HG03460 (cell line): ENCODE results near the gene COL26A1.

Experiments
- ATAC-seq: cut with Tn5 transposase; IDR thresholded peaks from one replicate; pipeline ENCODE4 v1.9.1; 2021; ENCODE audit not compliant: unreplicated experiment

Gene COL26A1

DNA sequence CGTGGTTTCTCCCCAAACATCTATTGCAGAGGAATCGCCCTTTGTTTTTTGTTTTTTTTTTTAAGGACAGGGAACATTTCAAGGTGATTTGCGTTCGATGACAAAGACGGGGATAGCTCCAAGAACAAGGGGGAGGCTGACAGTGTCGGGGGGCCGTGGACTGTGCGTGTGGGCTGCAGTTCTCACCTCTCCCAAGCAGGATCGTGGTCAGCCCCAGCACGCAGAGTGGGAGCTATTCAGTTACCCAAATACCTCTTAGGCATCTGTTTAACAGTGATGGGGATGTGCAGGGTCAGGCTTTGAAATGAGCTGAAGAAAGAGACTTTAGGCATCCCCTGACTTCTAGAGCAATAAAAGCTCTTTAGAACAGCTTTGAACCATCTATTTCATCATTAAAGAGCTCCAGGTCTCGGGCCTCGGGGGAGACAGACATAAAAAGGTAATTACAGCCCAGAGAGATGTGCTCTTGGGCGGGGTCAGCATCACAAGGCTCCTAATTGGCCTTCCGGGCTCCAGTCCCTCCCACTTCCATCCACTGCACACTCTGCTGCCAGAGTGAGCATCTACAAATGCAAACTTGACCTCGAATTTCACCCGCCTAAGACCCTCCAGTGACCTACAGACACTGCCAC, 169.2 kb downstream of the COL26A1 start:
- ATAC-seq = no peak

DNA sequence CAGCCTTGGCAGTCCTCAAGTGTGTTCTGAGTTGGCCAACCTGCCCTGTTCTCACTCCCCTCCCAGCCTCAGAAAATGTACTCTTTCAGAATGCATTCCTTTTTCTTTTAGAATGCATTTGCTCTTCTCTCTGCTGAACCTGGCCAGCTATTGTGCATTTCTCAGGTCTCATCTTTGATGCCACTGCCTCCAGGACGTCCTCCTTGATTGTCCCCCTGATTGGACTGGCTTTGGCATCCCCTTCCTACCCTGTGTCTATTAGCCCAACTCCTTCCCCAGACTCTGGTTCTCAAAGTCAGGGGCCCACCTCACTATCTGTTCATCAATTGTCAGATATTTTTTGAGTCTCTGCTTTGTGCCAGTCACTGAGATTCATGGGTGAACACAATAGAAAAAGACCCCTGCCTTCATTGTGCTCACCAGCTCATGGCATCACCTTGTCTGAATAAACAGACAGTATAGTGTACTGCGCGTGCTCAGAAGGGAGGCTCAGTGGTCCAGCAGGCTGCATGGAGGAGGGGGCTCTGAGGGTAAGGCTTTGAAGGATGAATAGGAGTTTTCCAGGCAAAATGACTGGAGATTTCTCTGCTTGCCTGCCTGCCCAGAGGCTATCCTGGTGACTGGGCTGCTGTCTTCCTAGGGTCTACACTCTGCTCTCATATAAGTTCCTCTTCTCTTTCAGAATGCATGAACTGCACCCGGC, 169.9 kb downstream of the COL26A1 start:
- ATAC-seq = no peak

DNA sequence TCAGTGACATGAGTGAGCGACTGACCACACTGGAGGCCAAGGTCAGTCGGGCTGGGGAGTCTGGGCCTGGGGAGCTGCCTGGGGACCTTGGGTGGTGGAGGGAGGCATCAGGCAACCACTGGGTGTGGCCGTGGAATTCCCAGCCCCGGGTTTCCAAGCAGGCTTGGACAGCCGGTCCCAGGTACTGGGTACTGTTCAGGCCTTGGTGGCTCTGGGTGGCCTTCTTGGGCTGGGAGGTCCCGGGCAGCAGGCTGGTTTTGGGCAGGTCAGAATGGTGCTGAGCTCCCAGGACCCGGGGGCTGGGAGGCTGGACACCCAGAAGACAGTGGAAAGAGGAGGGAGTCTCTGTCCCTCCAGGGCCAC, 170.4 kb downstream of the COL26A1 start:
- ATAC-seq = no peak

DNA sequence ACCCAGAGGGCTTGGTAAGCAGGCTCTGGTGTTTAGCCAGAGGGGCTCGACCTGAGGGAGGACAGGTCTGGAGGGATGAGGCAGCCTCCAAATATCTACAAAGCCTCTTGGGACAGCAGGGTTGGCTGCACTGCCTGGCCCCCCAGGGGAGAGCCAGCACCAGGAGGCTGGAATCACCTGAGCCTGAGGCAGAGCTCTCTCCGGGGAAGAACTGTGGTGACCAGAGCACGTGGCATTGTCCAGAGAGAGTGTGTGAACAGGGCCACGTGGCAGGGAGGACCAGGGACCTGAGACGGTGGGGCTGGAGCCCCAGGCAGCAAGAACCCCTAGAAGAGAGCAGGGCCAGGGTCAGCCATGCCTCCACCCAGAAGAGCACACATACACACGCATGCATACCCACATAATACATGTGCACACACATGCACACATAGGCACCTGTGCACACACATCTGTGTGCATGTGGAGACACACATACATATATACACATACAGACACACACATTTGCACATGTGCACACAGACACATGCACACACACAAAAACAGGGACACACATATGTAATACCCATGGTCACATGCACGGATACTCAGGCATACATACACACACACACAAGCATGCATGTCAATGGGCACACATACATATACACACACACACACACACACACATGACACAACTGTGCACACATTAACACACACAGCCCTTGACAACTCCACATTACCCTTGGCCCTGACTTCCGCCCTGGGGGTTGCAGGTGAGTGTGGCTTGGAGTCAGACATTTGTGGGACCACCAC, 171.5 kb downstream of the COL26A1 start:
- no peak for ATAC-seq

DNA sequence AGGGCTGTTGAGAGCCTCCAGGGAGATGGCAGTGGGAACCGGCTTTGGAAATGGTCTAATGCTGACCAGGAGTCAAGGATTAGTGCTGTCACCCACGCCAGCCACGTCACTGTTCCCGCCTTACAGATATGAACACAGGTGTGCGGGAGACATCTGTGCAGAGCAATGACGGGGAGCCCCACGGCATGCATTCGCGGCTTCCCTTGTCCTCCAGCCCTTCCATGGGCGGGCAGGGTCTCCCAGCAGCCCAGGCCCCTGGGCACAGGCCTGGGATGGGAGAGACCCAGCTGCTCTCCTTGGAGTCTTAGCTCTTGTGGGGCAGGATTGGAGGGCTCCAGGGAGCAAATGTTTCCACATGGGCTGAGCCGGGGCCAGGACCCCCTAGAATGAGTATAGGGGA, 172.2 kb downstream of the COL26A1 start:
- no peak for ATAC-seq

DNA sequence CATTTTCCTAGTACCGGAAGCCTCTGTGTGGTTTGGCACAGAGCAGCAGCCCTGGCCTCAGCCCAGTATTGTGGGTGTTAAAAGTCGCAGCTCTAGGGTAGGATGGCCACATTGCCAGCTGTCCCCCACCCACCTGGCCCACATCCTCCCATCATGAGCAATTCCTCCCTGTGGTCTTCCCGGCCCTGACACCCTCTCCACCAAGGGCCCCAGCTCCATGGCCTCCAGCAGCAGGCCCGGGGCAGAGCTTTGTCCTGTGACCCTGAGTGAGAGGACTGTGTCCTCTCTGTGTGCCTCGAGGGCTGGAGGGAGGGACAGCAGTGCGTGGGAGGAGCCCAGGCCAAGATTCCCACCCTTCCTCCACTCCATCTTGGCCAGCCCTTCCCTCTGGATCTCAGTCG, 172.7 kb downstream of the COL26A1 start:
- ATAC-seq = no peak

DNA sequence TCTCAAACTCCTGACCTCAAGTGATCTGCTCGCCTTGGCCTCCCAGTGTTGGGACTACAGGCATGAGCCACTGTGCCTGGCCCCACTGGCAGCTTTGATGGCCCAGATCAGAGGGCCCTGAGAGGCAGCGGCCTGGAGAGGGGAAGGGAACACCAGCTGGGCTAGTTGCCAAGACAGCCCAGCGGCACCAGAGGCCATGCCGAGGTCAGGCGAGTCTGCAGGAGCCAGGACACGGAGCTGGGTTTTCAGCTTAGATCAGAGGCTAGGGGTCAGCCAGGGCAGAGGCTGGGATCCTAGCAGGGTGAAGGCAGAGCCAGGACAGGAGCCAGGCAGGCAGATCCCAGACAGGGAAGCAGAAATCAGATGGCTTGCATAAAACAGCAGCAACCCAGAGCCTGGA, 173.6 kb downstream of the COL26A1 start:
- no peak for ATAC-seq

DNA sequence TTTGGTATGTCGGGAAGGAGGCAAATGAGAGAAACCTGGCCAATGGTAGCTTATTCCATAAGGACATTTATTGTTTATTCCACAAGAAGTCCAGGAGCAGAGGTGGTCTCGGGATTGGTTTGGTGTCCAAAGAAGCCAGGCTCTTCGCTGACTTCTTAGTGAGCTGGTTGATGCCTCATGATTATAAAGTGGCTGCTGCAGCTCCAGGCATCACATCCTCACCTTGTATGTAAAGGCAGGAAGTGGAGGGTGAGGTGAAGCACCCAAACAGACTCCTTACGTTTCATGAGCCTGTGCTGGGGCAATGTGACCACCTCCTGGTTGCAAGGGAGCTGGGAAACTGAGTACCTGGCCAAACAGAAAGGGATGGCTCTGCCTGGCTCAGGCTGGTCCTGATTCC, 174.0 kb downstream of the COL26A1 start:
- ATAC-seq = no peak

DNA sequence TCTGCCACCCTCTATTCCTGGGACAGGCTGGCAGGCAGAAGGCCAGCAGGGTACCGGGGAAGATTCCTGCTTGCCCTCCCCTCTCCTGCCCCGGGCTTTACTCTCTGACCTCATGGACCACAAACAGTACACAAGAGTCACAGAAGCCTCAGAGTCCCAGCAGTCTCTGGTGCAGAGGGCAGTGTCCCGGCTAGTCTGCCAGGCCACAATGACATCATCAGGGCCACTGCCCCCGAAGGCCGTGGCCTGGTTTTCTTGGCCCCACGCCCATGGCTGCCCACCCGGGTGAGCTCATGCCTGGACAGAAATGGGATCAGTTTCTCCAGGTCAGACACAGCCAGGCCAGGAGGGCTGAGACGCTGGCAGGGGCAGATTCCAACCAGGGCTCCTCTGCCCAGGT, 174.5 kb downstream of the COL26A1 start:
- no peak for ATAC-seq

DNA sequence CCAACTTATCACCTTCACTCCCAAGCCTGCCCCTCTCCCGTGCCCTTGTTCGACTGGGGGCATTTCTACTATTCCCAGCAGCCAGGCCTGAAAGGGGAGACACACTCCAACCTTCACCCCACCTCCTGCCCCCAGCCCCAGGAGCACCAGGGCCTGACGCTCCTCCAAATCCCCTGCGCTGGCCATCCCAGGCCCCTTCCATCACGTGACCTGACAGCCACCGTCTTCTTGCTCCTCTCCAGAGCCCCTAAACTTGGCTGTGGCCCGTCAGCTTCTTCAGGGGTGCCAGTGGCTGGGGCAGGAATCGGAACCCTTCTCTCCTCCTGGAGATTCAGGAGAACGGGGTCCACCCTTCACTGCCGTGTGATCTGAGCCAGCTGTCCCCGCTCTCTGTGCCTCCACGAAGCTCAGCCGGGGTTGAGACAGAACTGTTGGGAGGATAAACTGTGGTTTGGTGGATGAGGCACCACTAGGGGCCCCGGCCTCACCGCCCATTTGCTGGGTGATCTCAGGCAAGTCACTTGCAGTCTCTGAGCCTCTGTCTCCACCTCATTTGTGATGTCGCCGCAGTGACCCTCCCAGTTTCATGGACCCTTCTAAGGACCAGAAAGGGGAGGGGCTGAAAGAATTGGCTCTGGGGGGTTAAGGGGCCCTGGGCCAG, 175.4 kb downstream of the COL26A1 start:
- ATAC-seq = no peak

DNA sequence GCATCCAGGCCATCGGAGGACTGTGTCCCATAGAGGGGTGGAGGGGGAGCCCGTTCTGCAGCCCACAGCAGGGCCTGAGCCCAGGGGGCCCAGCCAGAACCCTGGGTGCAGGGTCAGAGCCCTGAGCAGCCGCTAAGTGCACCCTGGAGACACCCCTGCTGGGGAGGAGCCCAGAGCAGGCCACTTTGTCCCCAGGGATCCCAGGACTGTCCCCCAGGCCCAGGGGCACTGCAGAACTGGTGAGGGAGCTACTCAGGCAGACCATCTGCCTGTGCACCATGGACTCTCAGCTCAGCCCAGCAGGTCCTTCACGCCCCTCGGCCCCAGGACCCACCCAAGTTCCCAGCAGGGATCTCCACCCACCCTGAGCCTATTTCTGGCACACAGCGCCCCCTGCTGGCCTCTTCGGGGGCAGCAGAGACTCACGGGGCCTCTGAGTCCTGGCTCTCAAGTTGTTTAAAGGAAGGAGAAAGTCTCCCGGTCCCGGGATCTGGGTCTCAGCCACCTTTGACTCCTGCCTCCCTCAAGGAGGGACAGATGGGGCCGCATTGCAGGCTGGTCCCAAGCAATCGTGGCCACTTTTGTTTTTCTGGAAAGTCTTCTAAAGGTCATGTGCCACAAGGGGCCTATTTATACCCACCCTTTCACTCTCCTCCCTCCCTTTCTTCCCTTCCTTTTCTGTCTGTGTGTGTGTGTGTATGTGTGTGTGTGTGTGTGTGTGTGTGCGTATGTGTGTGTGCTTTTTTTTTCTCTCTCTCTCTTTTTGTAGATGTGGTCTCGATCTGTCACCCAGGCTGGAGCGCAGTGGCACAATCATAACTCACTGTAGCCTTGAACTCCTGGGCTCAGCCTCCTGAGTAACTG, 176.2 kb downstream of the COL26A1 start:
- ATAC-seq = no peak

DNA sequence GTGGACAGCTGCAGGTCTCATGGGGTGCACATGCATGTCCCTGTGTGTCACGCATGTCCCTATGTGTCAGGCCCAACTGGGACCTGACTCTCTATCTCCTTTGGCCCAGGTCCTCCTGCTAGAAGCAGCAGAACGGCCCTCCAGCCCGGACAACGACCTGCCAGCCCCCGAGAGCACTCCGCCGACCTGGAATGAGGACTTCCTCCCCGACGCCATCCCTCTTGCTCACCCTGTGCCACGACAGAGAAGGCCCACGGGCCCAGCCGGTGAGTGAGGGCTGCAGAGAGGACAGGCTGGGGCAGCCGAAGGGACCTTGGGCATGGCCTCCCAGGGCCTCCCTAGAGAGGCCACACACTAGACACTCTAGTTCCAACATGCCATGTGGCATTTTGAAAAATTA, 177.1 kb downstream of the COL26A1 start:
- no peak for ATAC-seq

DNA sequence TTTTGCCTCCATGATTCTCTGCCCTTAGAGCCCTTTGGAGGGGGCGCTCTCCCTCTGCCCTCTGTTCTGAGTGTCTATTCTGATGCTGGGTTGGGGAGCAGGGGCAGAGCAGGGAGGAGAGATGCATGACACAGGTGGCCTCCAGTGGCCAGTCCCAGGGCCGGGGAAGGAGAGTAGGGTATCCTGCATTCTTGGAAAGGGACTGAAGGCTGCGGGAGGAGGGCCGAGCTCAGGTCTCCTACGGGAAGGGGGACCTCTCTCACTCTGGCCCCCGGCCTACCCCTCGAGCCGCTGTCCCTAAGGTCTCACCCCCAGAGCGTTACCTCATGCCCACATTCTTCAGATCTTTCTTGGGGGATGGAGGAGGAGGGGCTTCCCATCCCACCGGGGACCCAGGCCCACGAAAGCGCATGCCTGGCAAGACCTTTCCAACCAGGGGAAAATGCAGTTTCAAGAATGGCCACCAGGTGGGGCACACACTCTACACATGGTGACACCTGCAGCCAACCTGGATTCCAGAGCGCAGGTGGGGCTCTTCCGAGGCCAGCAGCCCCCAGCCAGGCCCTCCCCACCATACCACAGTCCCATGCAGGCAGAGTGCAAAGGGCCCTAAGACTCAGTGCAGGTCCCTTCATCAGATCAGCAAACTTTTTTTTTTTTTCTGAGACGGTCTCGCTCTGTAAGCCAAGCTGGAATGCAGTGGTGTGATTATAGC, 180.0 kb downstream of the COL26A1 start:
- ATAC-seq = no peak

DNA sequence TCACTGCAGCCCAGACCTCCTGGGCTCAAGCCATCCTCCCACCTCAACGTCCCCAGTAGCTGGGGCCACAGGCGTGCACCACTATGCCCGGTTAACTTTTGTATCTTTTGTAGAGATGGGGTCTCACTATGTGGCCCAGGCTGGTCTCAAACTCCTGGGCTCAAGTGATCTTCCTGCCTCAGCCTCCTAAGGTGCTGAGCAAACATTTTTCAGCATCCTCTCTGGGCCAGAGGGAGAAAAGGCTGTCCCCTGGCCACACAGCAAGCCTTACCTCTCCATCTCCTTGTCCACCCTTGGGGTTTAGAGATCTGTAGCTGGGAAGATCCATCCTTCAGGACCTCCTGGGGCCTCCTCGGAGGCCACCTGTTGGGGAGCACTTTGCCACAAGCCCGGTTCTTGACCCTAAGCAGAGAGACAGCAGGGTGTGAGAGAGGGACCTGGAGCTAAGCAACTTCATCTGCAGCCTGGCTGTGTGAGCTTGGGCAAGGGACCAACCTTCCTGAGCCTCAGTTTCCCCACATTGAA, 180.6 kb downstream of the COL26A1 start:
- no peak for ATAC-seq

DNA sequence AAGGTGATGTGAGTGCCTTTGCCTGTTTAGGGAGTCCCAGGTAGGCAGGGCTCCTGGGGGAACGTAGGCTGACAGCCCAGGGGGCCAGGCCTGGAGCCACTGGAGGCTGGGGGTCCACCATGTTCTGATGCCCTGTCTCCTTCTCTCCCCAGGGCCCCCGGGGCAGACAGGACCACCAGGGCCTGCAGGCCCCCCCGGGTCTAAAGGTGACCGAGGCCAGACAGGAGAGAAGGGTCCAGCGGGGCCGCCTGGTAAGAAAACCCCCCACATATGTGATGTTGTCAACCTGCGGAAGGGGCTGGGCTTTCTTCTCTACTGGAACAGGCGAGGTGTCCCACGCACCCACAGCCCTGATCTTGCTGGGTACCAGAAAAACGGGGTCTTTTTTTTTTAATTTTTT, 181.2 kb downstream of the COL26A1 start:
- no peak for ATAC-seq

DNA sequence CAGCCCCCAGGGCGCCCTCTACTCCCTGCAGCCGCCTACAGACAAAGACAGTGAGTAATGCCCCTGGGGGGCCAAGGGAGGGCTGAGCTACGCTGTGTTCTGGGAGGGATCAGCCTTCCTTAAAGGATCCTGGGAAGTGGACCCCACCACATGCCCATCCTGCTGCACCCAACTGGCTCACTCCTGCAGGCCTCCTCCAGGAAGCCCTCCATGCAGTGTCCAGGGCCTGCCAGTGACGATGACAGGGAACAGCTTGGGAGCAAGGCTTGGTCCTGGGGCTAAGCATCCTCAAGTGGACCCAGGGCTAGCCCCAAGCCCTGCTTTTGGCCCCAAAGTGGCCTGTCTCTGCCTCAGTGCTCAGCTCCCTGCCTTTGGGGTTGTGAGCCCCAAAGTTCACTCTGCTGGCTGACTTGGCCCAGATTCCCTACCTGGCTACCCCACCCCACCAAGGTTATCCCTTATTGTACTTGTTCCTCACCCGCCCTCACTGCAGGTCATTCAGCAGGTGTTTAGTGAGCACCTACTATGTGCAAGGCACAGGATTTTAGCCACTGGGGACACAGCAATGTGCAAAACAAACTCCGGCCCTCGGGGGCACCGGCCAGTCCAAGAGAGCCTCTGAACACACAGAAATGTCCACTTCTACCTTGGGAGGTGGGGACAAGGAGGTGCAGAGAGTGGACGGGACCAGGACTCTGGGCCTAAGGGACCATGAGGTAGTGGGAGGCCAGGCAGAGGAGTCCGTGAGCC, 182.9 kb downstream of the COL26A1 start:
- ATAC-seq = no peak

DNA sequence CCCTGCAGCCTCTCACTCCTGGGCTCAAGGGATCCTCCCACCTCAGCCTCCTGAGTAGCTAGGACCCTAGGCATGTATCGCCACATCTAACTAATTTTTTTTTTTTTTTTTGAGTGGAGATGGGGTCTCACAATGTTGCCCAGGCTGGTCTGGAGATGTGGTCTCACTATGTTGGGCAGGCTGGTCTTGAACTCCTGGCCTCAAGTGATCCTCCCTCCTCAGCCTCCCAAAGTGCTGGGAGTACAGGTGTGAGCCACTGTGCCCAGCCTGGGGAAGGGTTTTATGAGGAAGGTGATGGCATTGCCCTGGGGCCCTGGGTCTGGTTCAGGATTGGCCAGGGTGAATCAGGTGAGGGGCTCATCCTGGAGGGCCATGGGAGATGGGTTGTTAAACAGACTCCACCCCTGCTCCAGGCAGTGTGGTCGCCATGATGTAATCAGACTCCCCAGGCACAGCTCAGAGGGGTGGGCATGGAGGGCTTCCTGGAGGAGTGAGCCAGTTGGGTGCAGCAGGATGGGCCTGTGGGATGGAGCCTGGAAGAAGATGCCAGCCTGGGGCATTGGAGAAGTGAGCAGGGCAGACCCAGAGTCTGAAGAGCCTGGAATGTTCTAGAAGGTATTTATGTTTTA, 183.7 kb downstream of the COL26A1 start:
- no peak for ATAC-seq

DNA sequence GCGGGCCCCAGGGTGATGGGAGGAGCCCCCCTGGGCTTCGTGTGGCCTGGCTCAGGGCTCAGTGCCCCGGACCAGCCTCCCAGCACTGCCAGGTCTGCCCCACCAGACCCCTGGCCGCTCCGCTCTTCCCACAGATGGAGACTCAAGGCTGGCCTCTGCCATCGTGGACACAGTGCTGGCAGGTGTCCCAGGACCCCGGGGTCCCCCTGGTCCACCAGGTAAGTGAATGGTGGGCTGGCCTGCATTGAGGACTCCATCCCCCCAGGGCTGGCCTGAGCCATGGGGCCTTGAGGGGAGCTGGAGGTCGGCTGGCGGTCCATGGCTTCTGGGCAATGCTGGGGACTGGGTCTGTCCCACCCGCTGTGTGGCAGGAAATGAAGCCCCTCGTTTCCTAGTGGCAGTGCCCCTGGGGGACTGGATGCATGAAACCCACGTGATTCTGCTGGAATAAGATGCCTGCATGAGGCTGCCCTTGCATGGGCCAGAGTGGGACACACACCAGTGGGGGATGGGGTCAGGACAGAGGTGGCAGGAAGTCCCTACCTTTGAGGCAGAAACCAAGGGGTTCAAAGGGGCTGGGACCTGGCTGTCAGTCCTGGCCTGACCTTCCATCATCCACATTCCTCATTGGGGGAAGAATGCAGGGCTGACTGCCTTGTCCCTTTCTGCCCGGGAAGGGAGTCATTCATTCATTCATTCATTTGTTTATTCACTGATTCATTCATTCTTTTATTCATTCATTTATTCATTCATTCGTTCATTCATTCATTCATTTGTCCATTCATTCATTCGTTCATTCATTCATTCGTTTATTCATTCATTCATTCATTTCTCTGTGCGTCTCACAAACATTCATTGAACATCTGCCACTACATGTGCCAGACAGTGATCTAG, 184.6 kb downstream of the COL26A1 start:
- ATAC-seq = no peak
